Mesenteric fat pad (tissue), 1 donor: ENCODE data around the gene H2BW1. TPM values are rescaled to one million over a fixed set of nuclear protein-coding genes. Genes with fewer than 3 reads are reported as not detected.
"Not testable (repeated sequence)": the region's sequence is repeated elsewhere in the genome, so short reads cannot be mapped to it uniquely, and the experiment has no call there.

Experiments
- DNase-seq: peaks from one replicate; pipeline ENCODE4 v3.0.0-alpha.2; 2020; ENCODE audit warnings: low spot score
- long read RNA-seq: library from polyadenylated mRNA; unstranded; transcript quantifications from one replicate; pipeline ENCODE4 v2.0.0, GENCODE V29; 2020
- total RNA-seq: library from RNA; stranded (reverse); fragmentation: NEBNext Ultra II Directional; extraction: Animal tissue kit (Norgen Biotek cat#: 25700); gene quantifications from one replicate; pipeline ENCODE4 v1.2.1, GENCODE V29; 2021
- donor health status: DM: yes; HTN: yes; CAD: no.

Gene H2BW1
- total RNA-seq, result not detected
- long read RNA-seq, result 0 reads

- DNase-seq, result no peak
These were observed at the start of gene H2BW1 for GRCh38 chrX:104013606-104014005. Gene H2BW1 (minus strand): TSS chrX:104013708. CDS start chrX:104013576, 132 bp downstream.

- DNase-seq, result not testable (repeated sequence)
These were observed 49.1 kb upstream of the H2BW1 start for GRCh38 chrX:104062636-104063035.

- not testable (repeated sequence) for DNase-seq
These were observed 41.4 kb upstream of the H2BW1 start for GRCh38 chrX:104054956-104055355.

GRCh38 chrX:104047171-104047570, 33.7 kb upstream of the H2BW1 start:
- DNase-seq, result no peak

- DNase-seq, result no peak
These were observed 32.1 kb upstream of the H2BW1 start for GRCh38 chrX:104045642-104046041.

- DNase-seq, result no peak
These were observed 27.5 kb upstream of the H2BW1 start for GRCh38 chrX:104041003-104041402.

- no peak for DNase-seq
These were observed 26.4 kb upstream of the H2BW1 start, which contains the start of gene H2BW2 for GRCh38 chrX:104039689-104040505. Gene H2BW2 (plus strand): TSS chrX:104039956. CDS start chrX:104039995, 39 bp downstream.

- no peak for DNase-seq
These were observed 4.6 kb upstream of the H2BW1 start for GRCh38 chrX:104018126-104018525.

GRCh38 chrX:104015576-104015975, 2.1 kb upstream of the H2BW1 start:
- not testable (repeated sequence) for DNase-seq

GRCh38 chrX:104013158-104013557, 350 bp downstream of the H2BW1 start:
- no peak for DNase-seq

- no peak for DNase-seq
These were observed 4.7 kb downstream of the H2BW1 start for GRCh38 chrX:104008831-104009230.

- no peak for DNase-seq
These were observed 14.3 kb downstream of the H2BW1 start for GRCh38 chrX:103999234-103999633.

- DNase-seq, result not testable (repeated sequence)
These were observed 30.0 kb downstream of the H2BW1 start for GRCh38 chrX:103983508-103983907.

- DNase-seq, result not testable (repeated sequence)
These were observed 50.9 kb downstream of the H2BW1 start, which contains the start of gene TMSB15B for GRCh38 chrX:103962411-103963278. Gene TMSB15B (plus strand): TSS chrX:103962627.

Other genes with a start within 250 kb of the H2BW1 start
- 0.26 TPM for gene PLP1, start 236.9 kb downstream of the H2BW1 start, total RNA-seq
- gene RAB9B, start 181.5 kb downstream of the H2BW1 start, total RNA-seq, result 0.74 TPM
- gene TMSB15B, start 51.1 kb downstream of the H2BW1 start, total RNA-seq, result 1.7 TPM
- not detected for gene H2BW2, start 26.2 kb upstream of the H2BW1 start, total RNA-seq
- 0.19 TPM for gene TMSB15C, start 62.5 kb upstream of the H2BW1 start, total RNA-seq
- gene ZCCHC18, start 98.8 kb upstream of the H2BW1 start, total RNA-seq, result not detected
- gene SLC25A53, start 143.3 kb upstream of the H2BW1 start, total RNA-seq, result 10.8 TPM
- gene FAM199X, start 152.7 kb upstream of the H2BW1 start, total RNA-seq, result 44.8 TPM
- gene ESX1, start 241.2 kb upstream of the H2BW1 start, total RNA-seq, result not detected